Measurements from ENCODE around the gene ERFE. TPM values are rescaled to one million over a fixed set of nuclear protein-coding genes. Genes with fewer than 3 reads are reported as not detected.

Gene ERFE
- total and polyA plus RNA-seq, 9 of the 15 experiments (the other 6 are each of a cell fraction or from before 2014, with no cell fraction given): 0.55 to 8.2 (median 3.7) TPM

DNA sequence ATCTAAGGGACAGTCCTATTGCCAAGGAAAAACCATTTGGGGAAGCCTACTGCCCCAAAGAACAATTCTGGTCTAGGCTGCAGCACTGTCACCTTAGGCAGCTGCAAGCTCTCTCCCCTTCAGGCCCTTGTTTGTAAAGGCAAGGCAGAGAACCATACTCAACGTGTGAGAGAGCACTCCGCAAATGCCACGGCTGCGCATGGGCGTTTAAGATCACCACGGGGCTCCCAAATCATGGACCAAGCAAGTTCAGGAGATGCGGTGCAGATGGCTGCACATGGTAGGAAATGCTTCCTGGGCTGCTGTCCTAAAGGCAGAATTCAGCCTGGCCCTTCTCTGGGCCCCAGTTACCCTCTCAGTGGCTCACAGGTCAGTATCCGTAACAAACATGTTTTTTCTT lies 15.5 kb downstream of the ERFE start:
- no peak overlapping the region for H3K4me2 ChIP-seq (ENCODE audit: insufficient read depth, low read length)
- H3K27me3 ChIP-seq (ENCODE audit: control insufficient read depth in 2 of 2, insufficient read depth in 2 of 2, low read length in 2 of 2): no peaks in the 10 kb centered on the region
- peaks cover 8 to 11% of the 10 kb centered on the region in 2 experiments; a peak in 4 of 5 replicates for H3K4me1 ChIP-seq (replicated peaks in 1 of 2; ENCODE audit: control insufficient read depth in 2 of 2, insufficient read depth in 2 of 2, low read length in 2 of 2)
- CTCF ChIA-PET (ENCODE audit: low intra/inter-chr PET ratio): no interaction called here
- no TSS peak for BruUV-seq (replicated peaks)
- H3K4me3 ChIP-seq: no peak overlapping the region
- no peak overlapping the region for H3K27ac ChIP-seq (ENCODE audit: extremely low read depth, low read depth, low read length)
- no peaks in the 10 kb centered on the region for H3K9me3 ChIP-seq (replicated peaks; ENCODE audit: control insufficient read depth, insufficient read depth, low read depth, low read length)
- H2AFZ ChIP-seq (ENCODE audit: low read depth, low read length): no peak overlapping the region
- H3K9me1 ChIP-seq (ENCODE audit: control insufficient read depth, insufficient read depth, low read length): no peaks in the 10 kb centered on the region
- TF ChIP-seq ELK1 (CRISPR knock-in tag; IDR thresholded peaks at IDR 0.05): no peak
- 94% methylated on average over 8 of the region's 8 CpGs for WGBS (ENCODE audit: insufficient coverage, low coverage, missing lambda C conversion rate)
- FAIRE-seq (no peak), DNase-seq (ENCODE audit: extremely low read depth in 1 of 4, low spot score in 3 of 4) (no peak), ATAC-seq (no peak)
- no peaks in the 10 kb centered on the region; the same call in 2 of the 3 replicates for H3K79me2 ChIP-seq (ENCODE audit: control insufficient read depth, insufficient read depth, low read length)
- intact Hi-C loops (cut with micrococcal nuclease): no loop called here
- in situ Hi-C loops (cut with MboI): no loop called here
- H3K9ac ChIP-seq (ENCODE audit: insufficient read depth in 1 of 2, low read depth in 2 of 2, low read length in 2 of 2): no peak overlapping the region
- no peaks in the 10 kb centered on the region for H4K20me1 ChIP-seq (replicated peaks; ENCODE audit: control insufficient read depth, insufficient read depth, low read length)
- H3K36me3 ChIP-seq (ENCODE audit: control insufficient read depth, insufficient read depth, low read length): peaks cover 75% of the 10 kb centered on the region
- POLR2A ChIA-PET: interaction anchor here (0.8 to 1.9 kb wide), 2 partner anchors 10 to 16 kb away, joined by 3 to 5 read pairs; no protein-coding TSS in a partner anchor

- CTCF ChIA-PET (ENCODE audit: low intra/inter-chr PET ratio): no interaction called here
- BruUV-seq (replicated peaks): no TSS peak
- Histone ChIP-seq H3K79me2 (ENCODE audit: control insufficient read depth, insufficient read depth, low read length) (no peaks in the 10 kb centered on the region; the same call in 2 of the 3 replicates), H3K9me1 (ENCODE audit: control insufficient read depth, insufficient read depth, low read length) (no peaks in the 10 kb centered on the region), H3K27me3 (ENCODE audit: control insufficient read depth in 2 of 2, insufficient read depth in 2 of 2, low read length in 2 of 2) (no peaks in the 10 kb centered on the region), H2AFZ (ENCODE audit: low read depth, low read length) (no peak overlapping the region), H3K27ac (ENCODE audit: extremely low read depth, low read depth, low read length) (no peak overlapping the region), H4K20me1 (replicated peaks; ENCODE audit: control insufficient read depth, insufficient read depth, low read length) (no peaks in the 10 kb centered on the region), H3K9me3 (replicated peaks; ENCODE audit: control insufficient read depth, insufficient read depth, low read depth, low read length) (no peaks in the 10 kb centered on the region), H3K36me3 (ENCODE audit: control insufficient read depth, insufficient read depth, low read length) (peaks cover 76% of the 10 kb centered on the region), H3K4me3 (no peak overlapping the region), H3K4me1 (replicated peaks in 1 of 2; ENCODE audit: control insufficient read depth in 2 of 2, insufficient read depth in 2 of 2, low read length in 2 of 2) (peaks cover 7 to 8% of the 10 kb centered on the region in 2 experiments; a peak in 4 of 5 replicates), H3K9ac (ENCODE audit: insufficient read depth in 1 of 2, low read depth in 2 of 2, low read length in 2 of 2) (no peak overlapping the region), H3K4me2 (ENCODE audit: insufficient read depth, low read length) (no peak overlapping the region)
- FAIRE-seq (no peak), DNase-seq (ENCODE audit: extremely low read depth in 1 of 4, low spot score in 3 of 4) (no peak), ATAC-seq (peak; percentile 12; the same call in 1 of the 3 replicates)
- intact Hi-C loops (cut with micrococcal nuclease): no loop called here
- in situ Hi-C loops (cut with MboI): no loop called here
- WGBS (ENCODE audit: insufficient coverage, low coverage, missing lambda C conversion rate): 13% methylated on average over 2 of the region's 3 CpGs
- POLR2A ChIA-PET: interaction anchor here (0.6 to 1.9 kb wide), 4 partner anchors 9 to 275 kb away, joined by 3 to 5 read pairs (median 3); no protein-coding TSS in a partner anchor
- TF ChIP-seq SP2 (IDR thresholded peaks at IDR 0.05; ENCODE audit: extremely low read depth, low read depth, low read length, poor library complexity, severe bottlenecking) (no peak), MTA3 (IDR thresholded peaks at IDR 0.05; ENCODE audit: borderline replicate concordance) (no peak), POLR2AphosphoS5 (IDR thresholded peaks at IDR 0.05; ENCODE audit: control insufficient read depth, insufficient read depth, low read depth, low read length) (no peak), NFYB (IDR thresholded peaks at IDR 0.05; ENCODE audit: extremely low read depth, insufficient read length) (no peak), CTBP1 (IDR thresholded peaks at IDR 0.05; ENCODE audit: borderline replicate concordance) (peak; percentile 33; the same call in 1 of the 2 replicates)
- TF ChIP-seq, protein P1, sequence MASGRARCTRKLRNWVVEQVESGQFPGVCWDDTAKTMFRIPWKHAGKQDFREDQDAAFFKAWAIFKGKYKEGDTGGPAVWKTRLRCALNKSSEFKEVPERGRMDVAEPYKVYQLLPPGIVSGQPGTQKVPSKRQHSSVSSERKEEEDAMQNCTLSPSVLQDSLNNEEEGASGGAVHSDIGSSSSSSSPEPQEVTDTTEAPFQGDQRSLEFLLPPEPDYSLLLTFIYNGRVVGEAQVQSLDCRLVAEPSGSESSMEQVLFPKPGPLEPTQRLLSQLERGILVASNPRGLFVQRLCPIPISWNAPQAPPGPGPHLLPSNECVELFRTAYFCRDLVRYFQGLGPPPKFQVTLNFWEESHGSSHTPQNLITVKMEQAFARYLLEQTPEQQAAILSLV (tag; IDR thresholded peaks at IDR 0.05): no peak
- TF ChIP-seq, protein P2, sequence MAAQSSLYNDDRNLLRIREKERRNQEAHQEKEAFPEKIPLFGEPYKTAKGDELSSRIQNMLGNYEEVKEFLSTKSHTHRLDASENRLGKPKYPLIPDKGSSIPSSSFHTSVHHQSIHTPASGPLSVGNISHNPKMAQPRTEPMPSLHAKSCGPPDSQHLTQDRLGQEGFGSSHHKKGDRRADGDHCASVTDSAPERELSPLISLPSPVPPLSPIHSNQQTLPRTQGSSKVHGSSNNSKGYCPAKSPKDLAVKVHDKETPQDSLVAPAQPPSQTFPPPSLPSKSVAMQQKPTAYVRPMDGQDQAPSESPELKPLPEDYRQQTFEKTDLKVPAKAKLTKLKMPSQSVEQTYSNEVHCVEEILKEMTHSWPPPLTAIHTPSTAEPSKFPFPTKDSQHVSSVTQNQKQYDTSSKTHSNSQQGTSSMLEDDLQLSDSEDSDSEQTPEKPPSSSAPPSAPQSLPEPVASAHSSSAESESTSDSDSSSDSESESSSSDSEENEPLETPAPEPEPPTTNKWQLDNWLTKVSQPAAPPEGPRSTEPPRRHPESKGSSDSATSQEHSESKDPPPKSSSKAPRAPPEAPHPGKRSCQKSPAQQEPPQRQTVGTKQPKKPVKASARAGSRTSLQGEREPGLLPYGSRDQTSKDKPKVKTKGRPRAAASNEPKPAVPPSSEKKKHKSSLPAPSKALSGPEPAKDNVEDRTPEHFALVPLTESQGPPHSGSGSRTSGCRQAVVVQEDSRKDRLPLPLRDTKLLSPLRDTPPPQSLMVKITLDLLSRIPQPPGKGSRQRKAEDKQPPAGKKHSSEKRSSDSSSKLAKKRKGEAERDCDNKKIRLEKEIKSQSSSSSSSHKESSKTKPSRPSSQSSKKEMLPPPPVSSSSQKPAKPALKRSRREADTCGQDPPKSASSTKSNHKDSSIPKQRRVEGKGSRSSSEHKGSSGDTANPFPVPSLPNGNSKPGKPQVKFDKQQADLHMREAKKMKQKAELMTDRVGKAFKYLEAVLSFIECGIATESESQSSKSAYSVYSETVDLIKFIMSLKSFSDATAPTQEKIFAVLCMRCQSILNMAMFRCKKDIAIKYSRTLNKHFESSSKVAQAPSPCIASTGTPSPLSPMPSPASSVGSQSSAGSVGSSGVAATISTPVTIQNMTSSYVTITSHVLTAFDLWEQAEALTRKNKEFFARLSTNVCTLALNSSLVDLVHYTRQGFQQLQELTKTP (IDR thresholded peaks at IDR 0.05; ENCODE audit: low read depth in 1 of 2, partially characterized antibody in 2 of 2): no peak
These were observed 15.9 kb downstream of the ERFE start for GRCh38 chr2:238174701-238175100.

All from K562 (cell line).